ENCODE results near the gene ZNF722. TPM values are rescaled to one million over a fixed set of nuclear protein-coding genes. Genes with fewer than 3 reads are reported as not detected.

ZNF722 gene
- total RNA-seq, 1 experiment from 2014 or later: not detected

GRCh38 chr7:64037095-64037494 is 38.4 kb downstream of the ZNF722 start:
- ATAC-seq: no peak
- POLR2A ChIA-PET: no interaction called here
- no peak for TF ChIP-seq E2F5 (CRISPR knock-in tag; IDR thresholded peaks at IDR 0.05)
- no peak for TF ChIP-seq AR (CRISPR knock-in tag; IDR thresholded peaks at IDR 0.05)
- no peak for TF ChIP-seq ZMAT4 (CRISPR knock-in tag; IDR thresholded peaks at IDR 0.05)
- TF ChIP-seq GABPB1 (CRISPR knock-in tag; IDR thresholded peaks at IDR 0.05): no peak
- TF ChIP-seq TEAD4 (CRISPR knock-in tag; IDR thresholded peaks at IDR 0.05): no peak
- TF ChIP-seq OVOL2 (CRISPR knock-in tag; IDR thresholded peaks at IDR 0.05; ENCODE audit: borderline replicate concordance): no peak
- no peak for TF ChIP-seq HMGXB4 (CRISPR knock-in tag; IDR thresholded peaks at IDR 0.05)
- TF ChIP-seq CDX4 (CRISPR knock-in tag; IDR thresholded peaks at IDR 0.05; ENCODE audit: borderline replicate concordance): no peak
- no peak for TF ChIP-seq USF1 (CRISPR knock-in tag; IDR thresholded peaks at IDR 0.05)
- TF ChIP-seq ZNF281 (CRISPR knock-in tag; IDR thresholded peaks at IDR 0.05): no peak
- no peak for TF ChIP-seq HMGA2 (CRISPR knock-in tag; IDR thresholded peaks at IDR 0.05)
- TF ChIP-seq CTCF (IDR thresholded peaks at IDR 0.05): no peak
- peaks cover 74% of the 10 kb centered on the region for H3K9me3 Mint-ChIP-seq
- no peak for DNase-seq (ENCODE audit: low spot score)
- H3K4me1 Mint-ChIP-seq: no peaks in the 10 kb centered on the region
- H3K36me3 Mint-ChIP-seq: peaks cover 58% of the 10 kb centered on the region
- H3K27ac Mint-ChIP-seq: no peak overlapping the region
- CTCF ChIA-PET: no interaction called here
- H3K27me3 Mint-ChIP-seq (ENCODE audit: low read depth): peaks cover 2% of the 10 kb centered on the region; the same call in 1 of the 2 replicates
- no peak overlapping the region for H3K4me3 Mint-ChIP-seq
